IPS-18c (cell line): ENCODE measurements around the gene BEGAIN.

Experiments used
- H3K4me3 ChIP-seq: 2 replicates; pipeline ENCODE4 v1.7.0; 2013; ENCODE audit warnings: low read depth, mild to moderate bottlenecking, low read length, moderate library complexity; ENCODE audit not compliant: insufficient read depth
- H3K9me3 ChIP-seq: one replicate; pipeline ENCODE4 v1.6.1; 2013; ENCODE audit warnings: mild to moderate bottlenecking, low read length, moderate library complexity; ENCODE audit not compliant: control insufficient read depth, insufficient read depth

Gene BEGAIN

DNA sequence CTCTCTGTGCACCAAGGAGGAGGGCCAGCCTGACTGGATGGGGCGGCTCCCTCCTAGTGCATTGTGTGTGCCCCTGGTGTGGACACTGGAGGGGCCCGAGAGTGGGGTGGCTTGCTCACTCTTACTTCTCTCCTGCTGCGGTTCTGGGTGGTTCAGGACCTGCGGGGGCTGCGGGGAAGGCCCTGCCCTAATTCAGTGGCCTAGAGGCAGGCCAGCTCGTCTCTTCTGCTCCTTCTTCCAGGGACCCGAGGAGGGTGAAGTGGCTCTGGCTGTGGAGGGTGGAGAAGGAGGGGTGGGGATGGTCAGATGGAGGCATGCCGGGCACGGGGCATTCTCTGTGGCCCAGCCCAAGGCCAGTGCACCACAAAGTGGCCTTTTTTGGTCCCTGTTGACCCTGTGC is 87.1 kb downstream of the BEGAIN start:
- Histone ChIP-seq H3K9me3 (peaks cover 2% of the 10 kb centered on the region), H3K4me3 (no peak overlapping the region)

DNA sequence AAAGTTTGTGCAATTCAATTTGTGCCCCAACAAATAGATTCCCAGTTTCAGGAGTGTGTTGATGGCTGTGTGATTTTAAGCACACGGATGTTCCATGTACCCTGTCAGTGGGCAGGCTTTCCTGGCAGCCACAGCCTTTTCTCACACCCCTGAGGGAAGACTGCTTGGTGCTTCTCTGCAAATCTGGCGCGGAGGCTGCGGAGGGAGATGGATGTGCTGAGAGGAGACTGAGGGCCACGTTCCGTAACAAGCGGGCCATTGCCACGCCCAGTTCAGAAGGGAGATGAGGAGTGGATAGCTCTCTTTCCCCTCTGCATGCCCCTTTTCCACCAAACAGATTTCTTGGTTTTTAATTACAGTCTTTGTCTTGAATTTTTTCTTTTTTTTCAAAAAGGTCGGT is 89.1 kb downstream of the BEGAIN start:
- Histone ChIP-seq H3K4me3 (no peak overlapping the region), H3K9me3 (peaks cover 2% of the 10 kb centered on the region)

DNA sequence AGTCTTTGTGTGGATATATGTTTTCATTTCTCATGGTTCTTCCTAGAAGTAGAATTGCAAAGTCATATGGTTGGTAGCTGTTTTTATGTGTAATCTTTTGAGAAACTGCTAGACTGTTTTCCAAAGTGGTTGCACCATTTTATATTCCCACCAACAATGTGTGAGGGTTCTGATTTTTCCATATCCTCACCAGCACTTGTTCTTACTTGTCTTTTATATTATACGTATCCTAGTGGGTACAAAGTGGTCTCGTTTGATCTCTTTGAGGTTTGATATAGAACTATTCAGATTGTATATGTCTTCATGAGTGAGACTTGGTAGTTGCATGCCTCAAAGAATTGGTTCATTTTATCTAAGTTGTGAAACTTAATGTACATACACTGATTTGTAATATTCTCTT is 91.3 kb downstream of the BEGAIN start:
- Histone ChIP-seq H3K4me3 (no peak overlapping the region), H3K9me3 (peaks cover 2% of the 10 kb centered on the region)

DNA sequence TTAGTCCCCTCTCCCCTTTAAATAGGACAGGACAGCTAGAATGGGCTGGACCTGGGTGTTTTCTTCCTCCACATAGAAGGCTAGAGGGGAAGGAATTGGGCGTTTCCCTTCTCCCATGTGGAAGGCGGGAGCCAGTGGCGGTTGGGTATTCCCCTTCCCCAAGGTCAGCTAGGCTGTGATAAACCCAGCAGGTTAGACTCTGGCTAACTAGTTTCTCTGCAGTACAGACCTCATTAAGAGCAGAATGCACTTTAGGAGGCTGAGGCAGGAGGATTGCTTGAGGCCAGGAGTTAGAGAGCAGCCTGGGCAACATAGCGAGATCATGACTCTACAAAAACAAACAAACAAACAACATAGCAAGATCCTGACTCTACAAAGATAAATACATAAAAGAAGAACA is 92.6 kb downstream of the BEGAIN start:
- H3K9me3 ChIP-seq = peaks cover 2% of the 10 kb centered on the region
- H3K4me3 ChIP-seq = no peak overlapping the region

DNA sequence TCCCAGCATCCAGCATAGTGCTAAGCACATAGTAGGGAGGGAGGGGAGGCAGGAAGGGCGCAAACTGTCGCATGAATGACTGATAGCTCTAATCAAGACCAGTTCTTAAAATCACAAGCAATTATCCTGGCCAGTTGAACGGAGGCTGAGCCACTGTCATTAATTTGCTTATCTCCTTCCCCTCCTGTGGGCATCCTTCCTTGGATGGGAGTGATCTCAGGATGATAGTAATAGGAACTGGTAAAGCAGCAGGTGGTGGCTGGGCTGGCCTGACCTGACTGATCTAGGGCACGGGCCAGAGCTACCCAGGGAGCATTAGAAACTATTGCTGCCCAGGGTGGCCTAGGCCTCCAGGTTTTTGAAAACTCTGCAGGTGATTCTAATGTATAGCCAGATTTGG is 97.0 kb downstream of the BEGAIN start:
- no peak overlapping the region for H3K4me3 ChIP-seq

DNA sequence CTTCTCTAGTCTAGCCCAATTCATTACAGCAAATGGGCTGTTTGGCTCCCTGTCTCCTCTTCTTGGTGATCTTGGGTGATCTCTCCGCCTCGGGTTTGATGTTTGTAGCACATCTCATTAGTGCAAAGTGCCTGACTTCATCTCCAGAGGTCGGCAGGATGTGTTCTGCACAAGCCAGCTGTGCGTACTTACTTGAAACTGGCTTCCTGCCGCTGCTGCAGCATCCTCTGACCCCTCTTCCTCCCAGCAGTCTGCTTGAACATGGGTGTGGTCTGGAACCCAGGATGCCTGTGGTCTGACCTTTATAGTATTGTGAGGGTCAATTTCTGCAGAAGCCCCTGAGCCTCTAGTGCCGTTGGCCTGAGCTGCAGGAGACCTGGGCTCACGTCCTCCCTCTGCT is 99.2 kb downstream of the BEGAIN start:
- H3K4me3 ChIP-seq = no peak overlapping the region
- no peaks in the 10 kb centered on the region for H3K9me3 ChIP-seq

More for the DNA sequence above, 97.0 kb downstream of the BEGAIN start:
- H3K9me3 ChIP-seq = peaks cover under 1% of the 10 kb centered on the region

DNA sequence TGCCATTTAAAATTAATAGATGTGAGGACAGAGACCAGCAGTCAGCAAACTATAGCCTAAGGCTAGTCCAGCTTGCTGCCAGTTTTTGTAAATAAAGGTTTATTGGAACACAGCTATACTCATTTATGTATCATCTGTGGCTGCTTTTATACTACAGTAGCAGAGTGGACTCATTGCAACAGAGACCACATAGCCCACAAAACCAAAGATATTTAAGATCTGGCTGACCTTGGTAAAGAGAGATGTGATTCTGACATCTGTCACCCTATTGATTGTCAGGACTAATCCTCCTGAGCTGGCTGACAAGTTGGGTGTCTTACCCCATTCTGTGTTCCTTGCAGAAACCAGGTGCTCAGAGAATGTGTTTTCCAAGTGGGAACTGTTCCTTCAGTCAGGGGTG is 99.9 kb downstream of the BEGAIN start:
- Histone ChIP-seq H3K4me3 (no peak overlapping the region), H3K9me3 (no peaks in the 10 kb centered on the region)
